HG02759 (cell line): ENCODE data around the gene CCNY.
"Not testable (repeated sequence)": the region's sequence is repeated elsewhere in the genome, so short reads cannot be mapped to it uniquely, and the experiment has no call there.

Experiments
- ATAC-seq: cut with Tn5 transposase; IDR thresholded peaks from one replicate; pipeline ENCODE4 v1.9.1; 2021; ENCODE audit warnings: mild to moderate bottlenecking, moderate library complexity; ENCODE audit not compliant: unreplicated experiment

CCNY gene

DNA sequence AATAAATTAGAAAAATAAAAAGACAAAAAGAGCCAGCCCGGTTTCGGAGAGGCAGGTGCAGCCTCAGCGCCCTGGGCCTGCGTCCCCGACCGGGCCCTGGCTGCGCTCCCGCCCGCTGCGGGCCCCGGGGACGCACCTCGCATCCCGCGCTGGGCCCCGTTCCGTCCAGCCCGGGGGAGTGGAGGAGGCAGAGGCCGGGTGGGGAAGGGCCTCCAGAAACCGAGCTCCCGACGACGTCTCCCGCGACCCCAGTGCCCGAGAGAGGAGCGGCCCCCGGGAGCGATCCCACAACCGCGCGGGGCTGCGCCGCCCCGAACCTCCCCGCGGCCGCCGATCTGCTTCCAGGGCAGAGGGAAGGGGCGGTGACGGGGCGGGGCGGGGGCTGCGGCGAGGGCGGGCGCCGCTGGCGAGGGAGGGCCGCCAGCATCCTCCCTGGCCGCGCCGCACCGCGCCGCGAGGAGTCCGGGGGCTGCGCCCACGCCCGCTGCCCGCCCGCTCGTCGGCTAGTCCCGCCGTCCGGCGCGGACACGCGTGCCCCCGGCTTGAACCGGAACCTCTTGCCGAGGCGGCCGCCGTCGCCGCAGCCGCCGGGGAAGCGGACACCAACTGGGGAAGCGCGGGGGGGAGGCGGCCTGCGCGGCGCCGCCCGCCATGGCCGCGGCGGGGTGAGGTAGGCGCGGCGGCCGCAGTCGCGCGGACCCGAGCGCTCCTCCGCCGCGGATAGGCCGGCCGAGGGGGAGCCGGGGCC lies at the start of gene CCNY:
Gene CCNY, plus strand, starts transcription at position 426 of the 748 bp plus-strand sequence. CDS start 545 bp downstream, outside the sequence.
- peak; percentile 75 for ATAC-seq

DNA sequence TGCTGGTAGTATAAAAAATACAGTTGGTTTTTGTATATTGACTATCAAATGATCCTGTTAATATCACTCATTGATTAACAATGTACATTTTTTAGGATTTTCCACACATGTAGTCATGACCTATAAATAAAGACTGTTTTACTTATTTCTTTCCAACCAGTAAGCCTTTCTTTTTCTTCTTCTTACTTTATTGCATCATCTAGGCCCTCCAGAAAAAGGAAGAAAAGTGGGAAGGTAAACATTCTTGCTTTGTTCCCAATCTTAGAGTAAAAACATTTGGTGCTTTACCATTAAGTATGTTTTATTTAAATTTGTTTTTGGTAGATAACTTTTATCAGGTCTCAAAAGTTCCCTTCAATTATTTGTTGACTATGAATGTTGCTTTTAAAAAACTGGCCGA lies 47.1 kb upstream of the CCNY start:
- ATAC-seq: no peak

DNA sequence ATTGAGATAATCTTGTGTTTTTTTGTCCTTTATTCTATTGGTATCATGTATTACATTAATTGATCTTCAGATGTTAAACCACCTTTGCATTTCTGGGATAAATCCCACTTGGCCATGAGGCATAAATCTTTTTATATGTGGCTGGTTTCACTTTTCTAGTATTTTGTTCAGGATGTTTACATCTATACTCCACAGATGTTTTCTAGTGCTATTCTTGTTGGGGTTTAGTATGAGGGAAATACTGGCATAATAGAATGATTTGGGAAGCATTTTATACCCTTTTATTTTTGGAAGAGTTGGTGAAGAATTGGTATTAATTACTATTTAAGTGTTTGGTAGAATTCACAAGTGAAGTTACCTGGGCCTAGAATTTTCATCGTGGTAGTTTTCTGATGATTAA lies 41.8 kb upstream of the CCNY start:
- no peak for ATAC-seq

DNA sequence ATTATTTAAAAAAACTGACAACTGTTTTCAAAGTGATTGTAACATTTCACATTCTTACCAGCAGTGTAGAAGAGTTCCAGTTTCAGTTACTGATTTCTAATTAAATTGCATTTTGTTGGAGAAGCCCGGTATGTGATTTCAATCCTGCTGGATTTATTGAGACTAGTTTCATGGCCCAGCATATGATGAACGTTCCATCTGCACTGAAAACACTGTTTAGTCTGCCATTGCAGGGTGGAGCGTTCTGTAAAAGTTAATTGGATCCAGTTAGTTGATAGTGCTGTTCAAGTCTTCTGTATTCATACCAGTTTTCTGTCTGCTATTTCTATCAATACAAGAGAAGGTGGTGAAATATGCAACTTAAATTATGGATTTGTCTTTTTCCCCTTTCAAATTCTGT lies 37.3 kb upstream of the CCNY start:
- no peak for ATAC-seq

DNA sequence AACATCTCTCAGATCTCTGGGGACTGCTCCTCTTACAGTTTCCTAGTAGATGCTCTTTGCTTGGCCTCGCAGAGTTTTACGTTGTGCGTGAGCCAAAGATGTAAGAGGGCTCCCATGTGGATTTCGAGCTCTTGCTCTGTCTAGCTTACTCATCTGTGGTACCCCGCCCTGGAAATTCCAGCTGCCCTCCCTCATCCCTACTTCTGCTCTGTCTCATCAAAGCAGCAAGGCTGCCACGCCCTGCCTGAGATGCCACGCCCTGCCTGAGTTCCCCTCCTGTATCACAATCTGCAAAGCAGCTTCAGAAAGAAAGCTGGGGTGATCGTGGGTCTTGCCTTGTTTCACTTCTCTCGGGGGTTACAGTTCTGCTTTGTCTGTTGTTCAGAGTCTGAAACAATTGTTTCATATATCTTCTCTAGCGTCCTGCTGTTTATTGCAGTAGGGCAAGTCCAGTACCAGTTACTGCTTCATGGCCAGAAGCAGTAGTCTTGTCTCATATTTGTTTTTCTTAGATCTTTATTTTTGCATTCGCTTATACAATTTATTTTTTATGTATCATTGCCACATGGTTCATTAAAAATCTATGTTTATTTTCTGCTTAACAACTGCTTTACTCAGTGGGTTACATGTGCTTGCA lies 36.1 kb upstream of the CCNY start:
- peak; percentile 96 for ATAC-seq

DNA sequence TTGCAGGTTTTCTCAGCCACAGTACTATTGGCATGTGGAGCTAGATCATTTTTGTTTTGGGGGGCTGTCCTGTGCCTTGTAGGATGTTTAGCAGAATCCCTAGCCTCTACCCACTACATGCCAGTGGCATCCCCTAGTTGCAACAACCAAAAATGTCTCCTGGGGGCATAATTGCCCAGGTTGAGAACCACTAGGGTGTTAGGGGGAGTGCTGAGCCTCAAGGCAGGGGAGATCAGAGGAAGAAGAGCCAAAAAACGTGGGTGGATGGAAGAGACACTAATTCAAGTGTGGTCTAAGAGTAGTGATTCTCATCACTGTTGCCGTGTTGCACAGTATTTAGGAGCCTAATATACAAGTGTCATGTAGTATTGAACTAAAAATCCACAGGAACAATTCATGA lies 31.7 kb upstream of the CCNY start:
- no peak for ATAC-seq

DNA sequence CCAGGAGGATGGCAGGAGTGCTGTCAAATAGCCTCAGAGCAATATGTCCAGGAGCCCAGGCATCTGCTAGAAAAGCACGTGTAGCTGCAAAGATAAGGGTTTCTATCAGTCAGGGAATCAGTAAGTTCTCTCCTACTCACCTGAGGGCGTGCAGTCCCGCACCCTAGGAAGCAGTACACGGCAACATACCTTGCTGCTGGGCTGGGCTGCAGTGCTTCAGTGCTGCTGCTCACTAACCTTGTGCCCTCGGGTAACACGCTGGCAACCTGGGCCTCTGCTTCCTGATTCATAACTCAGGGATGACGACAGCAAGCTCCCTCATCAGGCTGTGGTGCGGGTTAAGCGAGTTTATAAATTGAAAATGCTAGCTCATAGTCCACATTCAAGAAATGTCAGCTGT lies 29.5 kb upstream of the CCNY start:
- ATAC-seq: no peak

DNA sequence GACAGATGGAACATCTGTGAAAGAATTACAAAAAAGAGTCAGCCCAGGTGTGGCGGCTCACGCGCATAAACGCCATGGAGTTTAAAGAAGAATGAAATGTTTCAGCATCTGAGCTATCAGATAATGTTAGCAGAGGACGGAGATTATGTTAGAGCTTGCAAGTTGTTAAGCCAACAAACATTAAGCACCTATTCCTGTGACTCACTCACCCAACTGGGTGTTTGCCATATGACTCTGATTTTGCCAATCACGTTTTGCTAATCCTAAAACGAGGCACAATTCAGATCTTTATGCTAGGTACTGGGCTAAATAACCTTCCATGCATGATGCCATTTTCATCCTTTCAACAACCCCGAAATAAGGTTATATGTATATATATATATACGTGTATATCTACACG lies 29.0 kb upstream of the CCNY start:
- ATAC-seq: no peak

DNA sequence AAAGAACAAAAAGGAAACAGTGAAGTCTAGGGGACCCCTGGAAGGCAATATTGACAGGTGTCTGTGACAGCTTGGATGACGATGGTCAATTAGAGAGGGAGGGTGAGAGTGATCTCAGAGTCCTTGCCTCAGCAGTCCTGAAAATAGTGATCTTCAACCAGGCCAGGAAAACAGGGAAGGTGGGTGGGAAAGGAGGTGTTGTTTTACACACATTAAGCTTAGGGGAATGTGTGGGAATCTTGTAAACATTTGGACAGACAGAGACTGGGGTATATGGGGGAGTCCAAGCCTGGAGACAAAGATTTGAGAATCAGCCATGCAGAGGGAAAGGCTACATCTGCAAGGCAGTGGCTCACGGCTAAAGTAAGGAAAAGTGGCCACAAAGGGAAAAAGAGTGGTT lies 27.5 kb upstream of the CCNY start:
- ATAC-seq: no peak

DNA sequence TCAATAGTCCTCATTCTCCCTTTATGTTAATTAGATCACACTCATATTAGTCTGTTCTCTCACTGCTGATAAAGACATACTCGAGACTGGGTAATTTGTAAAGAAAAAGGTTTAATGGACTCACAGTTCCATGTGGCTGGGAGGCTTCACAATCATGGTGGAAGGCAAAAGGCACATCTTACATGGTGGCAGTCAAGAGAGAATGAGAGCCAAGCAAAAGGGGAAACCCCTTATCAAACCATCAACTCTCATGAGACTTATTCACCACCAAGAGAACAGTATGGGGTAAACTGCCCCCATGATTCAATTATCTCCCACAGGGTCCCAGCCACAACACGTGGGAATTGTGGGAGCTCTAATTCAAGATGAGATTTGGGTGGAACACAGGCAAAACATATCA lies 22.2 kb upstream of the CCNY start:
- not testable (repeated sequence) for ATAC-seq

DNA sequence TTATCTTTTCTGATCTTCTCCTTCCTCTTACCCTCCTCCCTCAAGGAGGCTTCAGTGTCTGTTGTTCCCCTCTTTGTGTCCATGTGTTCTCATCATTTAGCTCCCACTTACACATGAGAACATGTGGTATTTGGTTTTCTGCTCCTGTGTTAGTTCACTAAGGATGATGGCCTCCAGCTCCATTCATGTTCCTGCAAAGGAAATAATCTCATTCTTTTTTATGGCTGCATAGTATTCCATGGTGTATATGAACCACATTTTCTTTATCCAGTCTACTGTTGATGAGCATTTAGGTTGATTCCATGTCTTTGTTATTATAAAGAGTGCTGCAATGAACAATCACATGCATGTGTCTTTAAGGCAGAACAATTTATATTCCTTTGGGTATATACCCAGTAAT lies 21.1 kb upstream of the CCNY start:
- not testable (repeated sequence) for ATAC-seq

DNA sequence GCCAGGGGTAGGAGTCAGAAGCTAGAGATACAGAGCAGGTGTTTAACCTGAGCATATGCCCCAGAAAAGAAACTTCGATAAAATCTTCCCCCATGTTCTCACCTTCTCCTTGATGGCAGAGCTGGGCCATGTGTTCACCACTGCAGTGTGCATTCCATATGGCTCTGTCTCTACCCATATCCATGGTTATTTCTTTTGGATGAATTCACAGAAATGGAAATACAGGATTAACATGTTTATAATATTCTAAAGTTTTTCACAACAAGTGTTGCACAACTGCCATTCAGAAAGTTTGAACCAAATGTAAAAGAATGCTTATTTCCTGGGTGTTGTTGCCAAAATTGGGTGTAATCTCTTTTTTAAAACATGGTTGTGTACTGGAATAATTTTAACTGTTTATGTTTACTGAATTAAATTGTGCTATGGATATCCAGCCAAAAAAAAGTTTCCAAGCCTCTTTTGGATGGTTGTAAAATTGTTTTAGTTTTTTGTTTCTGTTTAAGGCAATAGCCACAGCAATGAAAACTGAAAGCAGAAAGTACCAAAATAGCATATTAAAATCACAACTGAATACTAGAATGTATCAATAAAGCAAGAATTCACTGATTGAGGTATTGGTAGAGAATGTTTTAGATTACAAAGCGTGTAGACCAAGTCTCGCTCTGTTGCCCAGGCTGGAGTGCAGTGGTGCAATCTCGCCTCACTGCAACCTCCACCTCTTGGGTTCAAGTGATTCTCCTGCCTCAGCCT lies 19.9 kb upstream of the CCNY start:
- peak; percentile 58 for ATAC-seq

DNA sequence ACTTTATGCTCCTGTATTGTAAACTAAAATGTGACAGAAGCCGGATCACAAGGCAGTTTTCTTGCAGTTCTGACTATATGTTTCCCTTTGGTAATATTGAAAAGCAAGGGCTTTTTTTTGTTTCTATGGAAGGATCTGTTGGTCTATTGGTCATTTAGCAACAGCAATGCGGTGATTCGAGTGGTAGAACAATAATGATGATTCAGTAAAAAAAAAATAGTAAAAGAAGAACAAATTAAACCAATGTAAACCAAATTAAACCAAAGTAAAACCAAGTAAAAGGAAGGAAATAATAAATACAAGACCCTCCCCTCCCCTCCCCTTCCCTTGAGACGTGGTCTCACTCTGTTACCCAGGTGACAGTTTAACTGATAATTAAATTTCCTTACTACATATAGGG lies 17.8 kb upstream of the CCNY start:
- ATAC-seq: no peak

DNA sequence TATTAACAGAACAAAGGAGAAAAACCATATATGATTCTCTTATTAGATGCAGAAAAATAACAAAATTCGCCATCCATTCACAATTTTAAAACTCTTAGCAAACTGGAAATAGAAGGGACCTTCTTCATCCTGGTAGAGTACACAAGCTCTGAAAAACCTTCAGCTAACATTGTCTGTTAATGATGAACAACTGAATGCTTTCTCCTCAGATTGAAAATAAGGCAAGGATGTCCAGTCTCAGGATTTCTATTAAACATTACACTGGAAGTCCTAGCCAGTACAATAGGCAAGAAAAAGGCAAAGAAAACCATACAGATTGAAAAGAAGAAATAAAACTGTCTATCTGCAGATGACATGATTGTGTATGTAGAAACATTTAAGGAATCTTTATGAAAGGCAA lies 16.0 kb upstream of the CCNY start:
- no peak for ATAC-seq

DNA sequence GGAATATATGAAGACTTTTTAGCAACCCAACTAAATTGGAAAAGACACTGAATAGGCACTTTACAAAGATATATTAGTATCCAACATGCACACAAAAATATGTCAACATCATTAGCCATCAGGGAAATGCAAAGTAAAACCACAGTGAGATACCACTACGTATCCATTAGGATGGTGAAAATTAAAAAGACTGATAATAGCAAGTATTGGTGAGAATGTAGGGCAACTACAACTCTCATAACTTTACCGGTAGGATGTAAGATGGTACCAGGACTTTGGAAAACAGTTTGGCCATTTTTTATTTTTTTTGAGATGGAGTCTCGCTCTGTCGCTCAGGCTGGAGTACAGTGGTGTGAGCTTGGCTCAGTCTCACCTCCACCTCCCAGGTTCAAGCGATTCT lies 13.7 kb upstream of the CCNY start:
- no peak for ATAC-seq

DNA sequence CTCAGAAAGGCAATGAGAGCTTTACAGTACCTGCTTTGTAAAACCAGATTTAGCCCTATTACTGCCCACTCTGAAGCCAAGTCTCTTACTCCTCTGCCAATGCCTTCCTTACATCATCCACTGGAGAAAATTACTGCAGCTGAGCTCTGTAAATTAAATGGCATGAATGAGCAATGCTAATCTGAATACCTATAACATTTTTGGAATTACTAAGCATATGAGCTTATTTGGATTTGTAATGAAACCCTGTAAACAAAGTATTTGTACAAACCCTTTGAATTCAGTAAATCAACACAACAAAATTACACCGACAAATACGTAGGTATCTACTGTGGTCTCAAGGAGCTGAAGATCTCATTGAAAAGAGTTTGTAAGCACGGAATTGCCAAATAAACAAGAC lies 12.1 kb upstream of the CCNY start:
- no peak for ATAC-seq

DNA sequence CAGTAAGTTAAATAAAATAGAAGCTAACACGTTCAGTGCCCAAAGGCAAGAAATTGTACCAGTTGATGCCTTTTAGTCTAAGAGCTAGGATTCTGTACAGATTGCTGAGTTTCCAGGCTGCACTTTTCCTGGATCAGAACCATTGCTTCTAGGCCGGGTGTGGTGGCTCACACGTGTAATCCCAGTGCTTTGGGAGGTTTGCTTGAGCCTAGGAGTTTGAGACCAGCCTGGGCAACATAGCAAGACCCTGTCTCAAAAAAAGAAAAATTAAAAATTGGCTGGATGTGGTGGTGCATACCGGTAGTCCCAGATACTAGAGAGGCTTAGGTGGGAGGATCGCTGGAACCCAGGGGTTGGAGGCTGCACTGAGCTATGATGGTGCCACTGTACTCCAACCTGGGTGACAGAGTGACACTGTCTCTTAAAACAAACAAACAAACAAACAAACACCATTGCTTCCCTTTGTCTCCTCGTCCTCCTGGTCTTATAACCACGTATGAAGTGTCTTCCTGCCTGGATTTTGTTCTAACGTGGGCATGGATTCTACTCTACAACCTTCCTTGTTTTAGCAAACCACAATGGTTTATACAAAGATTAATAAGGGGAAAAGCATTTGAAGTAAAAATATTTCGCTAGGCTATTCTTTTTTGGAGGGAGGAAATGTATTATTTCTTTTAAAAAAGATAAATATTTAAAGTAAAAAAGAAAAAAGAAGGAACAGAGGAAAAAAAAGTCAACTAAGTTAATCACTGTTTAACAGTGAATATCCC lies 9.7 kb upstream of the CCNY start:
- no peak for ATAC-seq

DNA sequence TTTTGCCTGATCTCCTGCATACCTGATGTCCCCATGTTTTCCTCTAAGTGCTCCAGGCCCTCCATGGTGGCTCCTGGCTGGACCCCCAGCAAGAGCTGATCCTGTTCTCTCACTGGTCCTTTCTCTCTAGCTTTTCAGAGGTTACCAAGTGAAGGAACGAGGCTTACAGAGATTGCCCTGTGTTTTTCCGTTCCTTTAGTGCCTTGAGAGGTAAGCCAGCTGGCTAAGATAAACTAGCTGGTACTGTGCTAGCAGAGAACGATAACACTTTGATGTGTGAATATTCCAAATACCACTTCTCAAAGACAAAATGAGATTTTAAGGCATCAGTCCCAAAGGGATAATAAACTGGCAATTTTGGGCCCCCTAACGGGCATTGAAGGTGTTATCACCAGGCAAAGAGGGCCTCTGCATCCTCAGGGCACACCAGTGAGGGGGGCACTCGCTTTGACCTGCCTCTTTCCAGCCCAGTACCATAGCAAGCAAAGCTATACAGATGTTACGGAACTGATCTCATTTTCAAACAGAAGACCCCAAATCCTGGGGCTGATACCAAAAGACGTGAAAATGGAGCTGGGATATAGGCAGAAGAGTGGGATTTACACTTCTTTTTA lies 8.4 kb upstream of the CCNY start:
- ATAC-seq: no peak

DNA sequence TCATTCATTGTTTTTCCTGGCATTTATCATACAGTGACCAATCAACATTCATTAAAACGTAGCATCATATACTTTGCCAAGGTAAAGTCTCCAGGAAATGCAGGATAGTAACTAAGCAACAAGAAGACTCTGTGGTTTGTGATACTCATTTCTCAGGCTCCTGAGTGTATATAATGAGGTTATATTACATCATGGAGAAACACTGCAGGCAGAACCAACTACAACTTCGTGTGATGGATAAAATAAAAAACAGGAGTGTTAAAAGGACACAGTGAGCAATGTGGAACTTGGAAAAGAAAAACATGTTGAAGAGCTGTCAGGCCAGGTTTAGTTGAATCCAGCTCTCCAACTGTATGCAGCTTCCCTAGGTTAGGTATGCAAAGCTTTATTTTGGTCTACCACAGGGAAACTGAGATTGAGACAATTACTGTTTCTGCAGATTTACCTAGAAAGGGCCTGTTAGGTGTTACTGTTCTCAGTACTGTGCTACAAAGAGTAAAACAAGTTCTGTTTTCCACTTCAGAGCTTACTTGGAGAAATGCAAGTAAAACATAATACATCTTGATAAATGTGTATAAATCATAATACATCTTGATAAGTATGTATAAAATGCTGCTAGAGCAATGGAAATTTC lies 7.8 kb upstream of the CCNY start:
- ATAC-seq: no peak

DNA sequence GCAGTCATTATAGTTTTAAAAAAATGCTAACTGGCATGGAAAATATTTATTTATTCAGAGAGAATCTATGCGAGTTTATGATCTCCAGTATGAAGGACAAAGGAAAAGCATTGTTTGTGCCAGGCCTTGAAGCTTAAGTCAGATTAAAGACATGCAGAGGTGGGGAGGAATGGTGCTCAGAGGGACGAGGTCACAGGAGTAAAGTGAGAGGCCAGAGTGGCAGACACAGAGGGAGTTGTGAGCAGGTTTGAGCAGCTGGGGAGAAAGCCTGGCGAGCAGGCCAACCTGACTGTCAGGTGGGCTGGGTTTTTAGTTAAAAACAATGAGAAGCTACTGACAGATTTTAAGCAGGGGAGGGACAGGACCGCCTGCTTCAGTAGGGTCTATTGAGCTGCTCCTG lies 6.8 kb upstream of the CCNY start:
- ATAC-seq: no peak
